Sigmoid colon (tissue), 7 donors: ENCODE measurements around the gene LDLRAD3. TPM values are rescaled to one million over a fixed set of nuclear protein-coding genes. Genes with fewer than 3 reads are reported as not detected.

Experiments used
- DNase-seq: peaks from one replicate; pipeline ENCODE4 v3.0.0-alpha.2; 2019
- H3K27ac ChIP-seq, 4 donors: fragments of 200-600 bp; sonication (generic); one replicate each; pipeline ENCODE4 v1.5.1; 2016 to 2019; ENCODE audit warnings: mild to moderate bottlenecking in 1 of 4
- H3K27me3 ChIP-seq, 3 donors: fragments of 200-600 bp; sonication (generic); one replicate each; pipeline ENCODE4 v1.5.1; 2019; ENCODE audit warnings: mild to moderate bottlenecking in 1 of 3
- H3K36me3 ChIP-seq, 4 donors: fragments of 200-600 bp; sonication (generic); one replicate each; pipeline ENCODE4 v1.5.1; 2016 to 2019
- H3K4me1 ChIP-seq, 4 donors: fragments of 200-600 bp; sonication (generic); one replicate each; pipeline ENCODE4 v1.5.1; 2017 to 2019
- H3K4me3 ChIP-seq, 4 donors: fragments of 200-600 bp; sonication (generic); one replicate each; pipeline ENCODE4 v1.5.1; 2017 to 2019; ENCODE audit warnings: mild to moderate bottlenecking in 2 of 4, moderate library complexity in 1 of 4
- H3K9me3 ChIP-seq, 4 donors: fragments of 200-600 bp in 3 of 4; sonication (generic) in 3 of 4; one replicate each; pipeline versions ENCODE4 v1.5.1 to v1.6.1; 2013 to 2019
- EP300 ChIP-seq, 4 donors: sonication (generic); formaldehyde crosslinking; IDR thresholded peaks; one replicate each; pipeline ENCODE4 v1.6.1; 2017; ENCODE audit warnings: antibody characterized with exemption in 4 of 4
- POLR2A ChIP-seq, 2 donors: fragments of 450-650 bp; IDR thresholded peaks; one replicate each; pipeline ENCODE4 v1.6.1; 2016; ENCODE audit warnings: antibody characterized with exemption in 2 of 2, mild to moderate bottlenecking in 2 of 2, moderate library complexity in 2 of 2
- POLR2AphosphoS5 ChIP-seq, 4 donors: sonication (generic); formaldehyde crosslinking; IDR thresholded peaks; one replicate each; pipeline ENCODE4 v1.6.1; 2017; ENCODE audit warnings: antibody characterized with exemption in 4 of 4
- WGBS, 2 donors: extraction: QIAGEN DNeasy Blood & Tissue Kit; methylation state at CpG; one replicate each; pipeline ENCODE4 v1.1.7; 2013; 5-methylcytosine and 5-hydroxymethylcytosine counted together
- intact Hi-C: fragments of 100-400 bp; cut with DNase I; formaldehyde crosslinking; loops from one replicate; pipeline ENCODE4 v1.15.1; 2023
- polyA plus RNA-seq, 3 donors: library from polyadenylated mRNA; stranded (reverse); fragments of 200-250 nt; gene quantifications; one replicate each; pipeline ENCODE4 v1.2.3, GENCODE V29; 2013
- total RNA-seq, 4 donors: library from RNA; depleted of rRNA; stranded (reverse); fragments of >200 nt; gene quantifications; one replicate each; pipeline ENCODE4 v1.1.0, GENCODE V29; 2016
- TF ChIP-seq, protein P1 (sequence below), 4 experiments: fragments of 450-650 bp in 3 of 4; fragments of 200-600 bp in 1 of 4; IDR thresholded peaks; one replicate each; pipeline ENCODE4 v1.5.1; 2016 to 2019; ENCODE audit warnings: antibody characterized with exemption in 4 of 4, mild to moderate bottlenecking in 3 of 4, moderate library complexity in 2 of 4
- donor health status: healthy with polysubstance abuse.
- donor health status: Bipolar disorder and iron deficiency.
- donor health status: healthy.

Gene LDLRAD3
- total and polyA plus RNA-seq, 7 donors, result 0.23 to 23.4 (median 10.2) TPM

DNA sequence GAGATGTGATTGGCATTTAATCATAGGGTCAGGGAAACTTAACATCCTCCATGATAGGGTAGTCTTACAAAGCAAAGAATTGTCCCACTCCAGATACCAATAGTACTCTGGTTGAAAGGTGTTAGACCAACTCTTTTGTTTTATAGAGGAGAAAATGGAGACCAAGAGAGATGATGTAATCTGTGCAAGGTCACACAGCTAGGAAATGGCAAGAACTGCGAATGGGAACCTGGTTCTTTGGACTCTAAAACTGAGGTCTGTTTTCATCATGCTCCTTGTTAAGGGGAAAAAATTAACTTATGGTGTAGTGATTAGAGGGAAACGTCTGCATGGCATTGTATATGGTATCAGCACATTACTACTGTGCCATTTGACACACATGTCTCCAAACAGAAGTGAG, 174.2 kb downstream of the LDLRAD3 start:
- H3K27me3 ChIP-seq, result no peaks in the 10 kb centered on the region
- 75 to 81% methylated on average over 2 of the region's 2 CpGs for WGBS, 2 donors
- no peak overlapping the region for H3K4me3 ChIP-seq
- no peaks in the 10 kb centered on the region for H3K4me1 ChIP-seq
- TF ChIP-seq, protein P1, sequence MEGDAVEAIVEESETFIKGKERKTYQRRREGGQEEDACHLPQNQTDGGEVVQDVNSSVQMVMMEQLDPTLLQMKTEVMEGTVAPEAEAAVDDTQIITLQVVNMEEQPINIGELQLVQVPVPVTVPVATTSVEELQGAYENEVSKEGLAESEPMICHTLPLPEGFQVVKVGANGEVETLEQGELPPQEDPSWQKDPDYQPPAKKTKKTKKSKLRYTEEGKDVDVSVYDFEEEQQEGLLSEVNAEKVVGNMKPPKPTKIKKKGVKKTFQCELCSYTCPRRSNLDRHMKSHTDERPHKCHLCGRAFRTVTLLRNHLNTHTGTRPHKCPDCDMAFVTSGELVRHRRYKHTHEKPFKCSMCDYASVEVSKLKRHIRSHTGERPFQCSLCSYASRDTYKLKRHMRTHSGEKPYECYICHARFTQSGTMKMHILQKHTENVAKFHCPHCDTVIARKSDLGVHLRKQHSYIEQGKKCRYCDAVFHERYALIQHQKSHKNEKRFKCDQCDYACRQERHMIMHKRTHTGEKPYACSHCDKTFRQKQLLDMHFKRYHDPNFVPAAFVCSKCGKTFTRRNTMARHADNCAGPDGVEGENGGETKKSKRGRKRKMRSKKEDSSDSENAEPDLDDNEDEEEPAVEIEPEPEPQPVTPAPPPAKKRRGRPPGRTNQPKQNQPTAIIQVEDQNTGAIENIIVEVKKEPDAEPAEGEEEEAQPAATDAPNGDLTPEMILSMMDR (IDR thresholded peaks at IDR 0.05), result no peak
- TF ChIP-seq POLR2AphosphoS5 (IDR thresholded peaks at IDR 0.05) (no peak), POLR2A (IDR thresholded peaks at IDR 0.05) (no peak), EP300 (IDR thresholded peaks at IDR 0.05) (no peak)
- no peaks in the 10 kb centered on the region for H3K36me3 ChIP-seq
- H3K9me3 ChIP-seq, result peaks cover 0 to 4% (median 0%) of the 10 kb centered on the region in 4 donors
- intact Hi-C loops, result no loop called here
- H3K27ac ChIP-seq, result no peak overlapping the region
- no peak for DNase-seq

DNA sequence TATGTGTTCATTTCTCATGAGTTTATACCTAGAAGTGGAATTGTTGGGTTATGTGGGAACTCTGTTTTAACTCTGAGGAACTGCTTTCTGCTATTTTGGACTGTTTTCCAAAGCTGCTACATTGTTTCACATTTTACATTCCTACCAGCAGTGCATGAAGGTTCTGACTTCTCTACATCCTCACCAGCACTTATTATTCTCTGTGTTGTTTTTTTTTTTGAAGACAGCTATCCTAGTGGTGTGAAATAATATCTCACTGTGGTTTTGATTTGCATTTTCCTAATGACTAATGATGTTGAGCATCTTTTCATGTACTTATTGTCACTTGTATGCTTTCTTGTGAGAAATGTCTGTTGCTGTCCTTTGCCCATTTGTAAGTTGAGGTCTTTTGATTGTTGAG, 175.4 kb downstream of the LDLRAD3 start:
- no peaks in the 10 kb centered on the region for H3K27me3 ChIP-seq
- intact Hi-C loops, result no loop called here
- TF ChIP-seq POLR2AphosphoS5 (IDR thresholded peaks at IDR 0.05) (no peak), POLR2A (IDR thresholded peaks at IDR 0.05) (no peak), EP300 (IDR thresholded peaks at IDR 0.05) (no peak)
- TF ChIP-seq, protein P1 (IDR thresholded peaks at IDR 0.05), result no peak
- no peak overlapping the region for H3K27ac ChIP-seq
- H3K36me3 ChIP-seq, result no peaks in the 10 kb centered on the region
- no peaks in the 10 kb centered on the region for H3K9me3 ChIP-seq
- H3K4me1 ChIP-seq, result peaks cover 0 to 11% (median 5%) of the 10 kb centered on the region in 4 donors
- no peak overlapping the region for H3K4me3 ChIP-seq
- no peak for DNase-seq

DNA sequence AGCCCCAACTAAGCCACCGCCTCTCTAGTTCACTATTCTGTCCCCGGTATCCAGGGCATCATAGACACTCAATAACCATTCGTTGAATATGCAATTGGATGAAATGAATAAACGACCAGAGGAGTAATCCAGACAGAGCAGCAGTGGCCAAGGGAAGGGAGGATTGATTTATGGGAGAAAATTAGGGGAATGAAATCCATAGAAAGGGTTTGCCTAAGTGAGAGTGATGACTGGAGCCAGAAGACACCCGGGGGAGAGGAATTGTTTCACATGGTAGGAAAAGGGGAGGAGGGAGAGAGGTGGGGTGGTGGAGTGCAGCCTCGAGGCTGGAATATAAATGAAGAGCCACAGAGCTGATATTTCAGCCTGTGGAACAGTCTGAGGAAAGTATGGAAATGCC, 177.2 kb downstream of the LDLRAD3 start:
- DNase-seq, result no peak
- intact Hi-C loops, result no loop called here
- Histone ChIP-seq H3K4me1 (peaks cover 0 to 11% (median 5%) of the 10 kb centered on the region in 4 donors), H3K27me3 (no peaks in the 10 kb centered on the region), H3K4me3 (no peak overlapping the region), H3K36me3 (no peaks in the 10 kb centered on the region), H3K9me3 (no peaks in the 10 kb centered on the region), H3K27ac (no peak overlapping the region)
- TF ChIP-seq POLR2AphosphoS5 (IDR thresholded peaks at IDR 0.05), result no peak
- TF ChIP-seq POLR2A (IDR thresholded peaks at IDR 0.05), result no peak
- TF ChIP-seq EP300 (IDR thresholded peaks at IDR 0.05), result no peak
- TF ChIP-seq, protein P1 (IDR thresholded peaks at IDR 0.05), result no peak
- WGBS, 2 donors, result 78 to 90% methylated on average over 6 of the region's 6 CpGs

DNA sequence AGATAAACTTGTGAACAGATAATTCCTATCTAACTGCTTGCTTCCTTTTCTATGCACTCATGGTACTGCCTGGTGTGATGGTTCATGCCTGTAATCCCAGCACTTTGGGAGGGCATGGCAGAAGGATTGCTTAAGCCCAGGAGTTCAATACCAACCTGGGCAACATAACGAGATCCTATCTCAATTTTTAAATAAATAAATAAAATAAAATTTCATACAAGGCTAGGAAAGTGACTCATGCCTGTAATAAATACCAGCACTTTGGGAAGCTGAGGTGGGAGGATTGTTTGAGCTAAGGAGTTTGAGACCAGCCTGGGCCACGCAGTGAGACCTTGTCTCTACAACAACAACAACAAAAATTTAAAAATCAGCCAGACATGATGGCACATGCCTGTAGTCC, 178.8 kb downstream of the LDLRAD3 start:
- H3K36me3 ChIP-seq, result no peaks in the 10 kb centered on the region
- intact Hi-C loops, result no loop called here
- no peak for TF ChIP-seq POLR2AphosphoS5 (IDR thresholded peaks at IDR 0.05)
- no peak overlapping the region for H3K4me3 ChIP-seq
- H3K27me3 ChIP-seq, result no peaks in the 10 kb centered on the region
- no peak for DNase-seq
- no peak overlapping the region for H3K27ac ChIP-seq
- 51 to 66% methylated on average over 2 of the region's 2 CpGs for WGBS, 2 donors
- H3K4me1 ChIP-seq, result peaks cover 0 to 11% (median 5%) of the 10 kb centered on the region in 4 donors
- H3K9me3 ChIP-seq, result no peaks in the 10 kb centered on the region

DNA sequence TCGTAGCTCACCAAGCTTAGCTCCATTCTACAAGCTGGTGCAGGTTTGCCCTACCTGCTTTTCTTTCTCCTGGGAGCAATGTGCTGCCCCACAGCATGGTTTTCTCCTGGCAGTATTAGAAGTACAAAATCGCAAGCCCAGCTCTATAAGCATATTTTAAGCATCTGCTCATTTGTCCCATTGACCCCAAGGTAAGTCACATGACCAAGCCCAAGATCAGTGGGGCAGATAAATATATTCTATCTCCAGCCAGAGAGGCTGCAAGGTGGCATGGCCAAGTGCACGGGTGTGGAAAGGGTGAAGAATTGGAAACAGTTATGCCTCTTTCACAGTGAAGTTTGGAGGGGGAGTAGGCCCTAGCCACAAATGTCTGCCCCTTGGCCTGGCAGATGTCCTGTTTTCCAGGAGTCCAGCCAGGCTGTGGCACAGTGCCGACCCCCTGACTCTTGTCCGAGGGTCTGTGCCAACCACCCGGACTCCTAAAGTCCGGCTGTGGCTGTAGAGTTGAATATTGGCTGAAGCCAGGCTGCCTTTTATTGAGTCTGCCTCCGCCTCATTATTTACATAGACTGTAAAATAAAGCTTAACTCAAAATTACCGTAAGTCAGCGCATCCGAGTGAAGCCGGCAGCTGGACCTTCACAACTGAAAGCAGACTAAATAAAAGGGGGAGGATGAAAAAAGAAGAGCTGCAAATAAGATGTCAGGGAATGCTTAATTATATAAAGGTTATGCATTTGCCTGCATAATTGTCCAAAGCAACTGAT, 179.7 kb downstream of the LDLRAD3 start:
- Histone ChIP-seq H3K27me3 (no peaks in the 10 kb centered on the region), H3K4me3 (no peak overlapping the region), H3K27ac (peak overlapping the region in 1 of 4 donors; percentile 8), H3K9me3 (no peaks in the 10 kb centered on the region), H3K4me1 (peaks cover 0 to 11% (median 5%) of the 10 kb centered on the region in 4 donors), H3K36me3 (no peaks in the 10 kb centered on the region)
- DNase-seq, result no peak
- 27 to 66% methylated on average over 12 of the region's 12 CpGs for WGBS, 2 donors
- intact Hi-C loops, result no loop called here
- no peak for TF ChIP-seq EP300 (IDR thresholded peaks at IDR 0.05)
- TF ChIP-seq, protein P1 (IDR thresholded peaks at IDR 0.05), result no peak
- no peak for TF ChIP-seq POLR2A (IDR thresholded peaks at IDR 0.05)
- TF ChIP-seq POLR2AphosphoS5 (IDR thresholded peaks at IDR 0.05), result no peak
